Esophagus mucosa (tissue), 1 donor: ENCODE measurements around the gene FTO. TPM values are rescaled to one million over a fixed set of nuclear protein-coding genes. Genes with fewer than 3 reads are reported as not detected.

Source experiments
- ATAC-seq: fragments of 200-7000 bp; cut with Tn5 transposase; one replicate; pipeline ENCODE4 v1.9.1; 2020
- total RNA-seq: library from RNA; stranded (reverse); gene quantifications from one replicate; pipeline ENCODE4 v1.2.4, GENCODE V29; 2023
- donor health status: DM: yes; HTN: yes; CAD: no.

FTO gene
- total RNA-seq, 1 donor from 2014 or later = 33.3 TPM

DNA sequence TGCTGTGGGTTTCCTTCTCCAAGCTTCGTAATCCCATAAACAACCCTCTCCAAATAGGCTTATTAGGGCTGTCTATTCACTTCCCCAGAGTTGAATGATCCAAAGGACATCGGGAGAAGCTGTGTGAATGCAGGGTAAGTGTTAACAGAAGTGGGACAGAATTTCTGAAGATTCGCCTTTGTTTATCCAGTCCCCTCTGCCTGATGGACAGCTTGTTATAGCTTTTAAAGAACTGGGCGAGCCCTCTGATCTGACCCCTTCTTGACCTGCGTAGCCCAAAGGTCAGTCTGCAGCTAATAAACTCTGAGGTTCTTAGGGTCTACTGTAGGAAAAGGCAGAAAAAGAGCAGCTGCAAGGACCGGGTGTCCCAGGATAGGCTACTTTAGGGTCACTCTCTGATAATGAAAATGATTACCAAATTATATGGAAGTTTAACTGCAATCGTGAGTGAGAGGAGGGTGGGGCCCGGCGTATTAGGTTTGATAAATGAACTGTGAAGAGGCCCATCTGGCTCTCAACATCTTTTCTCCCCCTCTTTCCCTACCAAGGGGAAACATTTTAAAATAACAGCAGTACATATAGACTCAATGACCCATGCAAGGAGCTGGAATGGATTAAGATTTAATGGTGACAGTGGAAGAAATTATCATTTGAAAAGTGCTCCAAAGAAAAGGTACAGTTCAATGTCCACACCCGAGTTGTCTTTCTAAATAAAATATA lies 233.4 kb downstream of the FTO start:
- ATAC-seq = no peak

DNA sequence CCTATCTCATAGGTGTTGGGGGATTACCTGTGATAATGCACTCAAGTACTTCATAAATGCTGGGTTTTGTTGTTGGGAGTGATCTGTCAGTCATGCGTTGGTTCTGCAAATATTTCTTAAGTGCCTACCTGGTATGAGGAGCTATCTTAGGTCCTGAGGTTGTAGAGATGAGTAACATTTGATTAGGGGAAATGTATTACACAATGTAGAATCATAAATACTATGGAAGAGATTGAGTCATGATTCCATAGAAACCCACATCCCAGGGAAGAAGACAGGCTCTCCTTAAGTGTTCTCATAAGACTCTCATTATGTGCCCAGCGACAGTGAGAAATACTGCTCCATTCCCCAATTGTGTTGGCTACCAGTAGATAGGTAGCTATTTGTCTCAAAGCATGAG lies 240.1 kb downstream of the FTO start:
- ATAC-seq = no peak

GRCh38 chr16:53945996-53946395 lies 242.0 kb downstream of the FTO start:
- peak; percentile 81 for ATAC-seq

- ATAC-seq = no peak
Observed at GRCh38 chr16:53946746-53947386, 242.9 kb downstream of the FTO start.

DNA sequence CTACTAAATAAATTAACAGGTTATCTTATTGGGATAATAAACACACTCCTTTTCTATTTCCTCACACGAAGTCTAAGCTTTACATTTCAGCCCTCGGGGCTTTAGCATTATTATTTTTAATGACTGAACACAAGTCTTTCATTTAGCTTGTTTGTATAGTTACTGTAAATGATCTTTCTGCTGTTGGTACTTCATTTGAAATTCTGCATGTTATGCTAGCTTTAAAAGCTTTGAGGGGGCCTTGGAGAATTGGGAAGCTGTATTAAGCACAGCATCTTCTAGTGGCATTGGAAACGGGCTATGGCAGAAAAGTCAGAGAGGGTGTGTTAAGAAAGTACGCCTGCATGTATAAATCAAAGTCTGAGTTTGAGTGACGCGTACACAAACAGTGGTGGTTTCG lies 243.7 kb downstream of the FTO start:
- no peak for ATAC-seq

GRCh38 chr16:53948326-53948725 lies 244.4 kb downstream of the FTO start:
- ATAC-seq = no peak

- no peak for ATAC-seq
Observed at GRCh38 chr16:53948734-53949430, 244.9 kb downstream of the FTO start.

DNA sequence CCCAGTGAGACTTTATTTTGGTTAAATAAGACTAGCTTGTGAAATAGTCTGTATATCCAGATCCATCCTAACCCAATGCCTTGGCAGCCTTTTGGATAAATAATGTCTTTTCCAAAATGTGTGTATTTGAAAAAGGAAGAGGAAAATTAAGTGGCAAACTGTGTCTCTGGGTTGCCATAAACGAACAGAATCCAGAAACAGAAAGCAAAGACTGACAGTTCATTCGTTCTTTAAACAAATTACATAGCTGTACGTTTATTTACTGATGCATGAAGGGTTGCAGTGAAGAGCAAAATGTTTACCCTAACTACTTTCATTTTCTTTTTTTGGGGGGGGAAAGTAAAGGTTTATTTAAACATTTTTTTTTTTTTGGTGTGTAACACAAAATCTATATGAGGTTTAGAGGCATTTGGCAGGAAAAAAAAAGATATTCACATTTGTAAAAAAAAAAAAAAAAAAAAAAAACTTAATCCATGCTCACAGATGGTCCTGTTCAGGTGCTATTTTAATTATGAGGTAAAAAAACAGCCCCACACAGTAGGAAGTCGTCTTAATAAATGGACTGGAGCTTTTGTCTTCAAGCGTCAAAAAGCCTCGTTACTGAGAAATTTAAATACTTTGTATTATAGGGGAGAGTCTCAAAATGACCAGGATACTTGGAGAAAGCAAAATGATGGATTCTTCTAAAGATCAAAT lies 245.9 kb downstream of the FTO start:
- no peak for ATAC-seq

GRCh38 chr16:53950677-53951076 lies 246.7 kb downstream of the FTO start:
- ATAC-seq = no peak

GRCh38 chr16:53952215-53953208 lies 248.6 kb downstream of the FTO start:
- ATAC-seq = no peak

GRCh38 chr16:53953336-53953735 lies 249.4 kb downstream of the FTO start:
- ATAC-seq = no peak

DNA sequence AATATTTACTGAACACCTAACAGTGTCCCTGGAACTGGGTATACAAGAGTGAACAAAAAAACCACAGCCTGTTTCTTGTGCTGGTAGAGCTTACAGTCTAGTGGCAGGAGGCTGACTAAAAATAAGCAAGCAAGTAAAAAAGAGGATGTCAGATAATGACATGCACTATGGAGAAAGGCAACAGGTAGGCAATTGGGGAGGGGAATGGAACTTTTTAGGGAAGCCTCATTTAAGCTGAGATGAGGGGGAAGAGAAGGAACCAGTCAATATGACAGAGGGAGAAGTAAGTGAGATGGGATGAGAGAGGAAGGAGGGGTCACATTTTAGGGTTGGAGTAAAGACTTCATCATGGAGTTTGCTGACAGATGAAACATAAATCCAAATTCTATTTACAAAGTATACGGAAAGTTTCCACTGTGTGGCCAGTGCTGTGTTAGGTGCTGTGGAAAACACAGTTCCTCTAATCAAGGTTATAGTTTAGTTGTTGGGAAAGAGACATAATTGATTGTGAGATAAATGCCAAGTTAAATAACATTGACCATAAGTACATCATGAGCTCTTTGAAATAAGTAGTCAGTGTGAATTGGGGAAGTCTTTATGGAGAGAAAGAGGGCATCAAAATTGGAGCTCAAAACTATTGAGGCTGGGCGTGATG lies 251.4 kb downstream of the FTO start:
- no peak for ATAC-seq

DNA sequence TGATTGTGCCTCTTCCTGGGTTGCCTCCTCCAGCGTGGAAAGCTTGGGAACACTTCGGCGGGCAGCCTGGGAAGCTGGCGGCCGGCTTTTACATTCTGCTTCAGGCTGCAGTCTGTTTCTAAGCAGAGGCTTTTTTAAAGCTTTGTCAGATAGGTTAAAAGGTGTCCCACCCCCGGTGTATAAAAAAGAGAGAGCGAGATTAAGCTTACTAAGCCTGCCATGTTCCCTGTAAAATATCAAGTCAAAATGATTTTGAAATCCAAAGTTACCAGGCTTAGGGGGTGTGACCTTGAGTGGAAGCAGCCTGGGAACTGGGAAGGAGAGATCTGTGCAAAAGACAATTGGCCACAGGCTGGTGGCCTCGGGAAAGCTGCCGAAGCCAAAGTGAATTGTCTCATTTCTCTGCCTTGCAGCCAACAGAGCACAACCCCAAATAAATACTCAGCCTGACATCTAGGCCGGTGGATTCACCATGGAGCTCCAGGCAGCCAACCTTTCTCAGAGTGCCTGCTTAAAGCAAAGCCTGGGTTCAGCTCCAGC lies 254.5 kb downstream of the FTO start:
- ATAC-seq = no peak

- no peak for ATAC-seq
Observed at GRCh38 chr16:53960050-53960812, 256.3 kb downstream of the FTO start.

DNA sequence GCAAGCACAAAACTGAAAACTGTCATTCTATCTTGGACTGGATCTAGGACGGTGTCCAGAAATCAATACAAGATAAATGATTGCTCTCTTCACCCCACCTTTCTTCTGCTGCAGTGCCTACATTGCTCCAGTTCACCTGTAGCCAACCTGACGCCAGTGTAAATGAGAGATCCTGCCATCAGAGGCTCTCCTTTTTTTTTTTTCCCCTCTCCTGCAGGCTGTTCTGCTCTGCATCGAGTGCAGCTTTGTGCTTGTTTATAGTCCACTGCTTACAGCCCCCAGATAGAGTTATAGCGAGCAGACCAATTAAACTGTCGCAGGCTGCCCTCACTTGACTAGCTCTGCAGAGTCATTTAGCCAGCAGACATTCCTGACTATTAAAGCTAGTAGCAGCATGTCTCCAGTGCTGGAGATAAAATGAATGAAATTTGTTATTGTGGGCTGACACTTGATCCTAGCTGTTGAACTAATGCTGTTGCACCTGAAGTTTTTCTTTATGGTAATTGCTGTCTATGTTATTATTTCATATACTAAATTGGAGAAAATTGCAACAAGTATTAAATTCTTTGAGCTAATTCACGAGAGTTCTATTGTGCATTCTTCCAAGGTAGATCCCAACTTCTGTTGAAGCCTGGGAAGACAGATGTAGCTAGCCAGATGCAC lies 257.1 kb downstream of the FTO start:
- no peak for ATAC-seq

GRCh38 chr16:53962041-53962440 lies 258.1 kb downstream of the FTO start:
- ATAC-seq = no peak

GRCh38 chr16:53964145-53964790 lies 260.3 kb downstream of the FTO start:
- no peak for ATAC-seq

GRCh38 chr16:53966821-53967571 lies 263.0 kb downstream of the FTO start:
- ATAC-seq = no peak
